GM21825 (cell line): ENCODE results near the gene DOCK3.
"Not testable (repeated sequence)": the region's sequence is repeated elsewhere in the genome, so short reads cannot be mapped to it uniquely, and the experiment has no call there.

Experiments
- ATAC-seq: cut with Tn5 transposase; IDR thresholded peaks from one replicate; pipeline ENCODE4 v1.9.1; 2021; ENCODE audit warnings: mild to moderate bottlenecking, moderate library complexity; ENCODE audit not compliant: unreplicated experiment

The DOCK3 gene

DNA sequence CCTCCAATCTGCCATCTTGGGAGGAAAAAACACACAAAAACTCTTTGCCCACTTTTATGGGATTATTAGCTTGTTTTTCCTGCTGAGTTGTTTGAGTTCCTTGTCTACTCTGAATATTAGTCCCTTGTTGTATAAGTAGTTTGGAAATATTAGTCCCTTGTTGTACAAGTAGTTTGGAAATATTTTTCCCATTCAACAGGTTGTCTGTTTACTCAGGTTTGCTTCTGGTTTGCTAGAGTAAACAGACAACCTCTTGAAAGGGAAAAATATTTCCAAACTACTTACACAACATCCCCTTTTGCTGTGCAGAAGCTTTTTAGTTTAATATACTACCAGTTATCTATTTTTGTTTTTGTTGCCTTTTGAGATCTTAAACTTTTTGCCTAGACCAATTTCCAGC lies 517.0 kb downstream of the DOCK3 start:
- no peak for ATAC-seq

- no peak for ATAC-seq
Observed at GRCh38 chr3:51198477-51198876, 523.8 kb downstream of the DOCK3 start.

DNA sequence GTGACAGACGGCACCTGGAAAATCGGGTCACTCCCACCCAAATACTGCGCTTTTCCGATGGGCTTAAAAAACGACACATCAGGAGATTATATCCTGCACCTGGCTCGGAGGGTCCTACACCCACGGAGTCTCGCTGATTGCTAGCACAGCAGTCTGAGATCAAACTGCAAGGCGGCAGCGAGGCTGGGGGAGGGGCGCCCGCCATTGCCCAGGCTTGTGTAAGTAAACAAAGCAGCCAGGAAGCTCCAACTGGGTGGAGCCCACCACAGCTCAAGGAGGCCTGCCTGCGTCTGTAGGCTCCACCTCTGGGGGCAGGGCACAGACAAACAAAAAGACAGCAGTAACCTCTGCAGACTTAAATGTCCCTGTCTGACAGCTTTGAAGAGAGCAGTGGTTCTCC lies 524.6 kb downstream of the DOCK3 start:
- ATAC-seq: not testable (repeated sequence)

DNA sequence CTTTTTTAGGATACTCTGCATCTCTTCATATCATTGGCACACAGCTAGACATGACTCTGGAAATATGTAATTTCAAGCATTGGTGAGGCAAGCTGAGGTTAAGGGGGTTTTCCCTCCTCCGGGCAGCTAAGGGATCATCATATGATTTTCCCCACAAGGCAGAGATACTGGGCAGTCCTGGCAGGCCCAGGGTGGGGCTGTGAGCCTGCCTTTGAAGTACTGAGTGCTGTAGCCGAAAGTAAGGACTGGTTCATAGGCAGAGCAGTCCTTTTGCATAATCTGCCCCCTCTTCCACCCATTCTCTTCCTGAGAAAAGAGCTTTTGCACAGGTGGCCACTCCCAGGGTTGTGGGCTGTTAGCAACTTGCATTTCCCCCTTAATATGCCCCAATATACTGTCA lies 541.6 kb downstream of the DOCK3 start:
- ATAC-seq: no peak

DNA sequence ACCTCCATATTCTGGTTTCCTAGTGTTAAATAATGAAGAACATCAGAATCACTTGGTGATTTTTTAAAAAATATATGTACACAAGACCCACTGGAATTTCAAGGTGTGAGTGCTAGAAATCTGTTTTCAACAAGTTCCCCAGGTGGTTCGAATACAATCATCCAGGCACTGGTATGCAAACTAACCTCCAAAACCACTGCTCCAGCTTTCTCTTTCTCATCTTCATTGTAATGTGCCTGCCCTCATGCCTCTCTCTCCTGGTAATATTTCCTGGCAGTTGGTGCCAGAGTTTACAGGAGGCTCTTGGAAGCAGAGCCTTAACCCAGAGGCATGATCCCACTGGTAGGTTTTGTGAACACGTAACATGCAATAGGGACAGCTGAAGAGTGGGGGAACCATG lies 547.2 kb downstream of the DOCK3 start:
- ATAC-seq: no peak

GRCh38 chr3:51224283-51224682 lies 549.6 kb downstream of the DOCK3 start:
- ATAC-seq: no peak

DNA sequence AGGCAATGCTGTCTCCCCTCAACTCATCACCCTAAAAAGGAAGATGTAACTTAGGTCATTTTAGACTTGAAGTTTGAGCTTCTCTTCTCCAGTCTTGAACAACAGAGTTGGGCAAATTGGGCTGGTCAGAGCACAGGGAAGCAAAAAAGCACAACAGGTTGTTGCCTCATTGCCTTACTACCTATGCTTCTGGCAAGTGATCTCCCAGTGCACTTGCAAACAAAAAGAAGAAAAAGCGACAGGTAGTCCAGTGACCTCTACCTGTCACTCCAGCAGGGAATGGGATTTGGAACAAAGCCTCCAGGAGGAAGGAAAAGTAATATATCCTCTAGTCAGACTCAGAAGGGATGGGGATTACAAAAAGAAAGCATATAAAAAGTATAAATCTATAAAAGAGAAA lies 550.1 kb downstream of the DOCK3 start:
- no peak for ATAC-seq

DNA sequence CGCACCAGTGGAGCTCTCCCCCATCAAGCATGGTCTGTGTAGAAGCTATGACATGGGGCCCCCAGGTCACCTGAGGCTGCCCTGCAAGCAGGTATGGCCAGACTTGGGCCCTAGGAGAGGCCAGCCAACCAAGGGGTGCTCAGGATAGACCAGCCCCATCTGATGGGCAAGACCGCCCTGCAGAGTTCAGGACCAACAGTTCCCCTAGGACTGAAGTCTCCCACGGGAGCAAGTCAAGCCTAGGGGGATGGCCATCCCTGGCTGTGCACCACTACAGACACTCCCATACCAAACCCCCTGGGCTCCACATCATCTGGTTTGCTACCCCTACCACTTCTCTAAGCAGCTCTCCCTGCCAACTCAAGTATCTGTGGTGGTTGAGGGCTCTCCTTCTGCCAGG lies 568.2 kb downstream of the DOCK3 start:
- no peak for ATAC-seq

- ATAC-seq: no peak
Observed at GRCh38 chr3:51243924-51244323, 569.2 kb downstream of the DOCK3 start.

DNA sequence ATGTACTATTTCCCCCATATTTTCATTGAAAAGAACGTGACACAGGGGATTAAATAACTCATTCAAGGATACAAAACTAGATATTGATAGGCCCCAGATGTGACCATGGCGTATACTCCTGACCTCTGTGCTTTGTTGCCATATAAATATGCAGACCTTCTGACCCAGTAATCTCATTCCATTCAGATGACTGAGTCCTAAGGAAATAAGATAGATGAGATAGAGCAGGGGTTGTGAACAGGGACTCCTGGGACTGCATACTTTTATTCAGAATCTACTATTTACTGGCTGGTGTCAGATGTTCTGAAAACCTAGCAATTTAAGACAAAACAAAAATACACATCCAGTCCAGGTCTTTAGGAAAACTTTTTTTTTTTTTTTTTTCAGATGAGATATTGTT lies 571.1 kb downstream of the DOCK3 start:
- no peak for ATAC-seq

DNA sequence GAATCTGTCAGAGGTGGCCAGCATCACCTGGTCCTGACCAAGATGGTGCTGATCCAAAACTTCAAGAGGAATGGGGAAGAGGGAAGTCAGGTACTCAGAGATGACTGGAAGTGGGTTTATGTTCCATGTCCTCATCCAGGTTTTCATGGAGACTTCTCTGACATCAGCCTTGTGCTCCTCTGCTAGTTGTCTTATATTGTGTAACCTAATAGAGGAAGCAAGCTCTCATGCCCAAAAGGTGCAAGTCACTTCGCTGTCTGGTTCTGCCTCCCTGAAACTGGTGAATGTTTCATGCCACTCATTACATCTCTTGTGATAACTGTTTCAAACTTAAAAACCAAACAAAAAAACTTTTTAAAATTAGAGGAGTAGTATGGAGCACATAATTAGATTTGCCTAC lies 583.1 kb downstream of the DOCK3 start:
- no peak for ATAC-seq

GRCh38 chr3:51264166-51264565 lies 589.4 kb downstream of the DOCK3 start:
- ATAC-seq: not testable (repeated sequence)

GRCh38 chr3:51268132-51268531 lies 593.4 kb downstream of the DOCK3 start:
- no peak for ATAC-seq

DNA sequence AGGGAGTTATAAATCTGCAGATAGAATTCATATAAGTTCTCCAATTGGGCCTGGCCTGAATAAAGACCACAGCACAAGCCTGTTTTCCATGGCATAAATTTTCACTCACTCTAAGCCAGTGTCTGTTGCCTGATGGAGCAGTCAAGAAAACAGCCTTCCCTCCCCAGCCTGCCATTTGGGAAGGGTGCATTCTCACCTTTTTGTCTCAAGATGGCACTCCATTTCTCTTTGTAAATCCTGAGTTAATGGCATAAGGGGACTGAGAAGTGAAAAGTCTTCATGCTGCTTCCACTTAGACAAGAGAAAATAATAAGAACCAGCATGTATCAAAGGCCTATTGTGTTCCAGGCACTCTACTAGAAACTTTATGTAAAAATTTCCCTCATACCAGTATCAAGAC lies 594.7 kb downstream of the DOCK3 start:
- ATAC-seq: no peak

DNA sequence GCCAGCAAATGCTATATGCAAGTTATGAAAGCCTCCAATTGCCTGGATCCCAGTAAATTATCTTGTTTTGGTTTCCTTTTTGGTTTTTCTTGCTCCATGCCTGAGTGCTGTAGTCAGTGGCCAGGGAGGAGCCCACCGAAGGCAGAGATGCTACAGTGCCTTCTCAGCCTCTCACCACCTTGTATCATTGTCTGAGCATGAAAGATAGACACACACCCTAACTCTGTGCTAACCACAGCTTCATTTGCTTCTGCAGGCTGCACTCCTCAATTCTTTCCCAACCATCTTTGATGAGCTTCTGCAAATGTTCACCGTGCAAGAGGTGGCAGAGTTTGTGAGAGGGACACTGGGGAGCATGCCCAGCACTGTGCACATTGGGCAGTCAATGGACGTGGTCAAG lies 595.8 kb downstream of the DOCK3 start:
- no peak for ATAC-seq

DNA sequence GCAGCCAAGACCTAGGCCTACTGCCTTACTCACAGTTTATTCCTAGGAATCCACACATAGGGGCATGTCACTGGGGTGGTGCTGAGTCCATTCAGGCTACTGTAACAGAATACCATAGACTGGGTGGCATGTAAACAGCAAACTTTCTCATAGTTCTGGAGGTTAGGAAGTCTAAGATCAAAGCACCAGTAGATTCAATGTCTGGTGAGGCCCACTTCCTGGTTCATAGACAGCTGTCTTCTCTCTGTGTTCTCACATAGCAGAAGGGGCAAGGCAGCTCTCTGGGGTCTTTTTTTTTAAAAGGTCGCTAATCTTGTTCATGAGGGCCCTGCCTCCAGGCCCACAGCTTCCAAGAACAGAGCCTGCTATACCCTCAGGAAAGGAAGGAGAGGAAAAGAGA lies 596.4 kb downstream of the DOCK3 start:
- no peak for ATAC-seq

- ATAC-seq: no peak
Observed at GRCh38 chr3:51274052-51274451, 599.3 kb downstream of the DOCK3 start.

DNA sequence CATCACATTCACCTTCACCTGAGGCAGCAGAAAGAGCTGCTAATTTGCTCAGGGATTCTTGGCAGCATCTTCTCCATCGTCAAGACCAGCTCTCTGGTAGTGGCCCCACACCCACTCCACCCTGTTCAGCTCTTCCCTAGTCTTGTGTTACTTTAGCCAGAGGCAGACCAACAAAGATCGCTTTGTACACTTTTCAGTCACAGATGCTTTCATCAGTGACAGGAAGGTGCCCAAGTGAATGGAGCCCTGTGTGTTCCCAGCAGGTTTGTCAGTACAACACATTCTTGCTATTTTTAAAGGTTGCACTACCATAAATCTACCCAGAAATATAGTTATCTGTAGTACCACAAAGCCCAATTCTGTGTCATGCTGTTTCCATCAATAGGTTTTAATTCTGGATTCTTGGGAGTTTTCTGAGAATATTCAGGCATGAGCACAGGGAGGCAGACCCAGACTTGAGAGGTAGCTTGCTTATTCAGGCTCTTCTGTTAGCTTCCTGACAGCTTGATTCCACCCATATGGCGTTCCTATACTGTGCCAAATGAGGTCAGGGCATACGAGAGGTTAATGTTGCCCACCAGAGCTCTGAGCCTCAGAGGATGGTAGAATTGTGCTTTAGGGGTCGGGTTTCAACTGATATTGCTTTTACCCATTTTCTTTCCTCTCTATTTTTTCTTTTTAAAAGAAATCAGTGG lies 600.5 kb downstream of the DOCK3 start:
- no peak for ATAC-seq

DNA sequence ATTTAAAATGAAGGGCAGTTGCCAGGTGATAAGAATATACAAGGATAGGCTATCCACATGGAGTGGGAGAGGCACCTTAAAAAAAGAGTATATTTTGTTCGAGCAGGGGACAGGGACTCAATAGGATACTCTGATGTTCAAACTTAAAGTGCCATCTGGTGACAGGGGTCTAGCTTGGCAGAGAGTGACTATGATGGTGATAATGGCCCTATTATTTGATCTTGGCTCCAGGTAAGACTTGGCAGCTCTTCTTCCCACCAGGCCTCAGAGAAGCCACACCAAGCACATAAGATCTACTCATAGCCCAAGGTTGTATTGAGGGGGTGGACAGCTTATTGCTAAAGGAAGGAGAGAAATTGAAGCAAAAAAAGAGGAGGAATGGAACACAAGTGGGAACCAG lies 601.3 kb downstream of the DOCK3 start:
- no peak for ATAC-seq

DNA sequence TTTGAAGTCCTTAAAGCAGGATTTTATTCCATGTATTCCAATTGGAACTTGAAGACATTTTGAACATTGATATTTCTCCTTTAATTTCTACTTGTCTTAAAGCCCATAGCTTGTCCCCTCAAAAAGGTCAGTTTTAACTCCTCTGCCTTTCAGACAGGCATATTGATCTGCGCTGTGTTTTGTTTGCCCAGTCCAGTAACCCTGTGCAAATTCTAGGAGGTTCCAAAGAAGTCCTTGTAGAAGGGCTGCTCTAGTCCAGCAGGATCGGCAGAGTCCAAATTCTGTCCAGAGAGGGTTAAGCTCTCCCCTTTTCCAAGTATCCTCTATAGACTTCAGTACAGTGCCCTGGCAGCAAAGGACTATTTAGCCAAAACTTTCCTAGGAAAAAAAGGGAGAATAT lies 604.7 kb downstream of the DOCK3 start:
- no peak for ATAC-seq

DNA sequence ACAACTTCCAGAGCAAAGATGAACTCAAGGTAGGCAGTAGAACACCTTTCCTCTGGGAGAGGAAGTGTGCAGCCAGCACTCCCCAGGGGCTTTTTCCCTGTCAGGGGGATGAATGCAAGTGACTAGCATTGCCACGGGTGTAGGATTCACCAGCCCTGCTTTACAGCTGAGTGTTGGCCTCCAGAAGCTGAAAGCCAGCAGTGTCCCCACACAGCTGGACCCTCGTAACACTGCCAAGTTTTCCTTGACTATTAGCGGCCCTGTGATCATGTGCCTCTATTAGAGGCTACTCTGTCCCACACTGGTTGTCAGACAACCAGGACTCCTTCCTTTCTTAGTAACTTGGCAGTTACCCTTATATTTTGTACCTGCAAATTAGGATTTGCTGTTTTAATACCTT lies 605.4 kb downstream of the DOCK3 start:
- no peak for ATAC-seq

DNA sequence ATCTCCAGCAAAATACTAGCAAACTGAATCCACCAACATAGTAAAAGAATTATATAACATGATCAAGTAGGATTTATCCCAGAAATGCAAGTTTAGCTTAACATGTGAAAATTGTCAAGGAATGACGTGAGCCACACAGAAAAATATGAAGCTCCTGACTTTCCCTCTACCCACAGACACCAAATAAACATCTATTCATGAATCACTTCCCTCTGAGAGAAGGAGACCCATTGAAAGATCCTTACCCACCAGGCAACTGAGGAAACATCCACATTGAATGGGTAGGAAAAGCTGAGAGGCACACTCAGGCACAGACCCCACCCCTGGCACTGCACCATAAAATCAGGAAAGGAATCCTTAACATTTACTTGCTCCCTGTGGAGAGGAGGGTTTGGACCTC lies 608.2 kb downstream of the DOCK3 start:
- ATAC-seq: no peak

- no peak for ATAC-seq
Observed at GRCh38 chr3:51283421-51283820, 608.7 kb downstream of the DOCK3 start.
